Liver (tissue), 3 donors: ENCODE data around the gene RPL10.

Experiments used
- EGR1 ChIP-seq, 2 donors: IDR thresholded peaks; 2 replicates each; pipeline ENCODE4 v1.6.1; 2016 to 2018; ENCODE audit warnings: antibody characterized with exemption in 2 of 2, low read depth in 2 of 2
- FOXA1 ChIP-seq: IDR thresholded peaks from 2 replicates; pipeline ENCODE4 v1.6.1; 2016; ENCODE audit warnings: antibody characterized with exemption
- GABPA ChIP-seq, 2 donors: IDR thresholded peaks in 1 of 2; conservative IDR thresholded peaks in 1 of 2; 2 replicates each; pipeline ENCODE4 v1.6.1; 2016; ENCODE audit warnings: antibody characterized with exemption in 2 of 2, mild to moderate bottlenecking in 1 of 2, moderate library complexity in 1 of 2
- HNF4G ChIP-seq: IDR thresholded peaks from 2 replicates; pipeline ENCODE4 v1.6.1; 2016; ENCODE audit warnings: antibody characterized with exemption
- JUND ChIP-seq, 2 donors: IDR thresholded peaks; 2 replicates each; pipeline ENCODE4 v1.6.1; 2016; ENCODE audit warnings: antibody characterized with exemption in 2 of 2
- MAX ChIP-seq: IDR thresholded peaks from 2 replicates; pipeline ENCODE4 v1.6.1; 2016; ENCODE audit warnings: antibody characterized with exemption
- RAD21 ChIP-seq, 2 donors: IDR thresholded peaks; 2 replicates each; pipeline ENCODE4 v1.6.1; 2016; ENCODE audit warnings: antibody characterized with exemption in 2 of 2, mild to moderate bottlenecking in 2 of 2
- REST ChIP-seq: IDR thresholded peaks from 2 replicates; pipeline ENCODE4 v1.6.1; 2016; ENCODE audit warnings: antibody characterized with exemption, mild to moderate bottlenecking
- TAF1 ChIP-seq: conservative IDR thresholded peaks from 2 replicates; pipeline ENCODE4 v1.6.1; 2016; ENCODE audit warnings: antibody characterized with exemption, mild to moderate bottlenecking
- YY1 ChIP-seq: IDR thresholded peaks from 2 replicates; pipeline ENCODE4 v1.6.1; 2016; ENCODE audit warnings: antibody characterized with exemption, mild to moderate bottlenecking
- ZBTB33 ChIP-seq: IDR thresholded peaks from 2 replicates; pipeline ENCODE4 v1.6.1; 2016; ENCODE audit warnings: antibody characterized with exemption
- TF ChIP-seq, protein P1 (sequence below): fragments of 150-350 bp; IDR thresholded peaks from 2 replicates; pipeline ENCODE4 v1.5.1; 2017; ENCODE audit warnings: improper control_type of control experiment, low read depth, low read length; ENCODE audit not compliant: missing input control
- donor health status: healthy.
- donor health status: healthy.

GRCh38 chrX:154382483-154383069 lies 15.6 kb upstream of the RPL10 start:
- TF ChIP-seq, protein P1, sequence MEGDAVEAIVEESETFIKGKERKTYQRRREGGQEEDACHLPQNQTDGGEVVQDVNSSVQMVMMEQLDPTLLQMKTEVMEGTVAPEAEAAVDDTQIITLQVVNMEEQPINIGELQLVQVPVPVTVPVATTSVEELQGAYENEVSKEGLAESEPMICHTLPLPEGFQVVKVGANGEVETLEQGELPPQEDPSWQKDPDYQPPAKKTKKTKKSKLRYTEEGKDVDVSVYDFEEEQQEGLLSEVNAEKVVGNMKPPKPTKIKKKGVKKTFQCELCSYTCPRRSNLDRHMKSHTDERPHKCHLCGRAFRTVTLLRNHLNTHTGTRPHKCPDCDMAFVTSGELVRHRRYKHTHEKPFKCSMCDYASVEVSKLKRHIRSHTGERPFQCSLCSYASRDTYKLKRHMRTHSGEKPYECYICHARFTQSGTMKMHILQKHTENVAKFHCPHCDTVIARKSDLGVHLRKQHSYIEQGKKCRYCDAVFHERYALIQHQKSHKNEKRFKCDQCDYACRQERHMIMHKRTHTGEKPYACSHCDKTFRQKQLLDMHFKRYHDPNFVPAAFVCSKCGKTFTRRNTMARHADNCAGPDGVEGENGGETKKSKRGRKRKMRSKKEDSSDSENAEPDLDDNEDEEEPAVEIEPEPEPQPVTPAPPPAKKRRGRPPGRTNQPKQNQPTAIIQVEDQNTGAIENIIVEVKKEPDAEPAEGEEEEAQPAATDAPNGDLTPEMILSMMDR, result no peak
- TF ChIP-seq RAD21 (IDR thresholded peaks at IDR 0.05) (no peak), REST (no peak), EGR1 (IDR thresholded peaks at IDR 0.05; ENCODE audit: low read depth in 2 of 2) (no peak), HNF4G (no peak), MAX (no peak), YY1 (no peak), TAF1 (no peak), JUND (IDR thresholded peaks at IDR 0.05) (no peak), FOXA1 (no peak), ZBTB33 (no peak), GABPA (IDR thresholded peaks at IDR 0.05 in 1 of 2, conservative IDR thresholded peaks at IDR 0.05 in 1 of 2) (no peak)
